ENCODE measurements around the gene PKD1.

DNA sequence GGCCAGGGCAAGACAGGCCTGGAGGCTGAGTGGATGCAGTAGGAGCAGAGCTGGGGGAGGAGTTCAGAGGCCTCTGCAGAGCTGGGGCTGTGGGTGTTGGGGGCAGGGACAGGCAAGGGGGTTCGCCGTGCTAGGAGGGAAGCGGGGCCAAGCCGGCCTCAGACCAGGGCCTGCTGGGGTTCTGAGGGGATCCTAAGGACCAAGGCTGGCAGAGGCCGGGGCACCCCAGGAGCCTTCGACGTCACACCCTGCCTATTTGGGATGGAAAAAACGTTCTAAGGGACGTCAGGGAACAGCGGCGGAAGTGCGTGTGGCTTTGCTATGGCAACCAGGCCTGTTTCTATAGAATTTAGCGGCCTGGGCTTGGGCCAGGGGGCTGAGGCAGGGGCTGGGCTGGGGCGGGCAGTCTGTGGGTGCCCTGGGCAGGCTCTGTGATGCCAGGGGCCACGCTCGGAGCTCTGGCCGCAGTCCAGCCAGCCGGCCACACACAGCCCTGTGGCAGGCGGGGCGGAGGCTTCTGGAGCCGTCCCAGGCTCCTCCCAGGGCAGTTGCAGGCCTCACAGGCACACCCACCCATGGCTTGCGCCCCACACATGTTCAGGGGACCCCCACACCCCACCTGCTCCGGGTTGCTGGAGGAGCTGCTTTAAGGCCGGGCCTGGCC lies 23.6 kb upstream of the PKD1 start:
- TF ChIP-seq, protein P1, sequence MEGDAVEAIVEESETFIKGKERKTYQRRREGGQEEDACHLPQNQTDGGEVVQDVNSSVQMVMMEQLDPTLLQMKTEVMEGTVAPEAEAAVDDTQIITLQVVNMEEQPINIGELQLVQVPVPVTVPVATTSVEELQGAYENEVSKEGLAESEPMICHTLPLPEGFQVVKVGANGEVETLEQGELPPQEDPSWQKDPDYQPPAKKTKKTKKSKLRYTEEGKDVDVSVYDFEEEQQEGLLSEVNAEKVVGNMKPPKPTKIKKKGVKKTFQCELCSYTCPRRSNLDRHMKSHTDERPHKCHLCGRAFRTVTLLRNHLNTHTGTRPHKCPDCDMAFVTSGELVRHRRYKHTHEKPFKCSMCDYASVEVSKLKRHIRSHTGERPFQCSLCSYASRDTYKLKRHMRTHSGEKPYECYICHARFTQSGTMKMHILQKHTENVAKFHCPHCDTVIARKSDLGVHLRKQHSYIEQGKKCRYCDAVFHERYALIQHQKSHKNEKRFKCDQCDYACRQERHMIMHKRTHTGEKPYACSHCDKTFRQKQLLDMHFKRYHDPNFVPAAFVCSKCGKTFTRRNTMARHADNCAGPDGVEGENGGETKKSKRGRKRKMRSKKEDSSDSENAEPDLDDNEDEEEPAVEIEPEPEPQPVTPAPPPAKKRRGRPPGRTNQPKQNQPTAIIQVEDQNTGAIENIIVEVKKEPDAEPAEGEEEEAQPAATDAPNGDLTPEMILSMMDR (IDR thresholded peaks at IDR 0.05): no peak
- no peak for TF ChIP-seq POLR2A (IDR thresholded peaks at IDR 0.05; ENCODE audit: low read depth)
- peak; percentile 71 to 81 for TF ChIP-seq POLR2AphosphoS5 (IDR thresholded peaks at IDR 0.05)
- peak; percentile 20 for TF ChIP-seq EP300 (IDR thresholded peaks at IDR 0.05)
